ELR (cell line): ENCODE measurements around the gene COL4A6.

Experiments
- DNase-seq: peaks from one replicate; pipeline ENCODE4 v3.0.0-alpha.2; 2015; ENCODE audit warnings: low read depth

The COL4A6 gene

GRCh38 chrX:108331126-108331909 is 106.9 kb downstream of the COL4A6 start:
- DNase-seq: no peak

DNA sequence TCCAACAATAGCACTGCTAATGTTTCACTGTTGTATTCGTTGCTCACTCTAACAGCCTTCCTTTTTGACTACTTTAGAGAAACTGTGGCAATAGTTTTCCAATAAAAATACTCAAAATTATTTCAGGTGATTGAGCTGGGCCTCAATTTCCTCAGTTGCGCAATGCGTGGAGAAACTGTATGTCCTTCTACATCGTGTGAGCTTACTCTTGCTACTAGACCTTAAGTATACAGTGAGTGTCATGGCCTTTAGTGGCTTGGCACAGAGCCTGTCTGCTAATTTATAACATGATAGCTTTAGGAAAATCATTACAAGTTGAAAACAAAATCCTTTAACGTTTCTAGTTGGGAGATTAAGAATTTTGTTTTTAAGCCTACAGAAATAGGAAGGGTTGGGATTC is 114.5 kb downstream of the COL4A6 start:
- DNase-seq: no peak

- no peak for DNase-seq
These were observed 116.0 kb downstream of the COL4A6 start for GRCh38 chrX:108322234-108322633.

- DNase-seq: no peak
These were observed 121.8 kb downstream of the COL4A6 start for GRCh38 chrX:108316456-108316855.

- peak; percentile 87 for DNase-seq
These were observed 124.6 kb downstream of the COL4A6 start for GRCh38 chrX:108313669-108314068.

GRCh38 chrX:108312957-108313356 is 125.3 kb downstream of the COL4A6 start:
- peak; percentile 68 for DNase-seq

DNA sequence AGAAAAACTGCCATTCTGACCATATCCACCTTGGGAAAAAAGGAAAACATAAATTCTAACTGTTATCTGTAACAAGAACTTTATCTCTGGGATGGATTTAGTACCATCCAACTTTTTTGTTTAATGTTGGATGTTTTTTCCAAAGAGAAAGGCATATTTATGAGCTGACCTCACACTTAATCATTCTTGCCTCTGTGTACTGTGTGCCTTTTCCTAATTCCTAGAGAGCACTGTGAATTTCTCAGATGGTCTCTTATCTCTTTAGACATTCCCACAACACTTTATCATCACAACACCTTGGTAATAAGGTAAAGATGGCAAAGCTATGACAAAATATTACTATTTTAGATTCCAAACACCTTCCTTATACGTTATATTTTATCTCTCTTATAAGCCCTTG is 126.2 kb downstream of the COL4A6 start:
- DNase-seq: peak; percentile 62

- DNase-seq: no peak
These were observed 127.7 kb downstream of the COL4A6 start for GRCh38 chrX:108310506-108310905.

GRCh38 chrX:108309144-108309543 is 129.1 kb downstream of the COL4A6 start:
- DNase-seq: peak; percentile 87

GRCh38 chrX:108307132-108308085 is 130.8 kb downstream of the COL4A6 start:
- DNase-seq: no peak

GRCh38 chrX:108306086-108306485 is 132.1 kb downstream of the COL4A6 start:
- DNase-seq: no peak

GRCh38 chrX:108304757-108305156 is 133.5 kb downstream of the COL4A6 start:
- DNase-seq: no peak

GRCh38 chrX:108304210-108304609 is 134.0 kb downstream of the COL4A6 start:
- DNase-seq: peak; percentile 18

DNA sequence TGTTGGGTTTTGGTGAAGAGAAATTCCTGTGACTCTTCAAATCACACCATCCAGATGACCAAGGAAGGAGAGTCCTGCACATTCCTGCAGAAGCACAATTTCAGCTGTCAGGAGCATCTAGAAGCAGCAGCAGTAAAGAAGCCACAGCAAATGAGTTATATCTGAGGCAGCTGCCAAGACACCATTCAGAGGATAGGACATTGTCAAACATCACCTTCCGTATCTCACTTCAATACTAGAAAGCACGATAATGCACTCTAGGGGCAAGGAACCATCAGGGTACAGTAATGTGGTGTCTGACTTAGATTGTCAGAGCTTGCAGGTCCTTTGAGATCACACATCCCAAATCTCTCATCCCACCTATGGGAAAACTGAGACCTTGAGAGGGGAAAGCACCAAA is 134.5 kb downstream of the COL4A6 start:
- no peak for DNase-seq

- no peak for DNase-seq
These were observed 138.5 kb downstream of the COL4A6 start for GRCh38 chrX:108299704-108300103.

DNA sequence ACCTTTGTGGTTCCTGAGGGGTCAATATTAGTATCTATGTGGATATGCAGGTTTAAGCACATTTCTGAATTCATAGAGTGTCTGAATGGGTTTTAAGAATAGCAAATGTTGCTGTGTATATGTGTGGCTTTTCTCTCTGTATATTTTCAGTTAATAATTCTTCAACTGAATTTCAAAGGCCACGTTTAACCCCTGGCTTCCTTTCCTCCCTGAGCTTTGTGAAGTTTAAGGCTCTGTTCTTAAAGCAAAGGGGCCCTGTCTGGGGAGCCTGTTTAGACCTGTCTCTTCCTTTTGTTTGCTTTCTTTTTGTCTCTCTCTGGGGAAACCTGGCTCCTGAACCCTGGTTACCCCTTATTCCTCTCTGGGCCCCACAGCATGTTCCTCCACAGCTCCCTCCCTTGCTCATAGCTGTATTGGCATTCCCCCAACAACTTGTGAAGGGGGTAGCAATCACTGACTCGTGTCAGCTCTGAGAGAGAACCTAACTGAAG is 139.1 kb downstream of the COL4A6 start:
- DNase-seq: peak; percentile 27

GRCh38 chrX:108298165-108298602 is 140.0 kb downstream of the COL4A6 start:
- no peak for DNase-seq

DNA sequence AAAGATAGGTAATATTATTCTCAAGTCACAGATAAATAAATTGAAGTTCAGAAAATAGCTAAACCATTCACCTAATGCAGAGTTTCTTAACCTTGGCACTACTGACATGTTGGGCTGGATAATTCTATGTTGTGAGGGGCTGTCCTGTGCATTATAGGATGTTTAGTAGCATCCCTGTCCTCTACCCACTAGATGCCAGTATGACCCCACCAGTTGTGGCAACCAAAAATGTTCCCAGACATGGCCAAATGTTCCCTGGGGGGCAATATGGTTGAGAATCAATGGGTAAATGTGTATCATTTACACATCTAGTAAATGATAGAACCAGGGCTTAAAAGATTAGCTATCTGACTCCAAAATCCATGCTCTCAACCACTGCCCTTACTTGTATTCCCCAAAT is 140.9 kb downstream of the COL4A6 start:
- DNase-seq: peak; percentile 22

DNA sequence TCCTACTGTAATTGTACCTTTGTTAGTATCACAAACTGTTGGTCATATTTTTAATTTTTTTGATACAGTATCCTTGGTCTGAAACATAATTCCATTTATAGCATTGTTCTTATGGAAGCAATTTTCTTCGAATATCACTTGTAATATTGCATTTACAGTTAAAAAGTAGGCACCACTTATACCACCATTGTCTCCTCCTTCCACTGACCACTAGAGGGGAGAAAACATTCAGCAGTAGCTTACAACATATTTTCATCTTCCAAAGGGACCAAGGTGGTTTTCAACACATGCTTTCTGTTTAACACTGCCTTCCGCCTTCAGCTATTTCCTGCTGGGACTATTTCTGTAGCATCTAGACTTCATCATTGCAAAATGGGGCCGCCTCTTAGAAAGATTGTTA is 146.2 kb downstream of the COL4A6 start:
- no peak for DNase-seq

- DNase-seq: no peak
These were observed 152.3 kb downstream of the COL4A6 start for GRCh38 chrX:108285918-108286317.

DNA sequence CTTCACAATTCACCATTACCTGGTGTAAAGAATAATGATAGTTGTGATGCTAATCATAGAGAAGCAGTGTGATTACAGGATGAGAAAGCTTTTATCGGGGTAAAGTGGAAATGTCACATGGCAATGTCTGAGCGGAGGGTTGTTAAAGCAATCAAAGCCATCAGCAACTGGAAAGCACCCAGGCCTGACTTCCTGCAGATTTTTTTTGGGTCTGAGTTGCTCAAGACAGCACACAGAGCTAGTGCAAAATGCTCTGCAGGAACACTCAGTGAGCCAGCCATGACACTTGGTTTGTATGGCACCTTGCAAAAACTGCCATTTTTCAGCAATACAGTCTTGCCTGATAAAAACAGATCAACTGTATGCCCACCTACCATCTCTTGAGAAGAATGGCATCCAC is 152.9 kb downstream of the COL4A6 start:
- no peak for DNase-seq

DNA sequence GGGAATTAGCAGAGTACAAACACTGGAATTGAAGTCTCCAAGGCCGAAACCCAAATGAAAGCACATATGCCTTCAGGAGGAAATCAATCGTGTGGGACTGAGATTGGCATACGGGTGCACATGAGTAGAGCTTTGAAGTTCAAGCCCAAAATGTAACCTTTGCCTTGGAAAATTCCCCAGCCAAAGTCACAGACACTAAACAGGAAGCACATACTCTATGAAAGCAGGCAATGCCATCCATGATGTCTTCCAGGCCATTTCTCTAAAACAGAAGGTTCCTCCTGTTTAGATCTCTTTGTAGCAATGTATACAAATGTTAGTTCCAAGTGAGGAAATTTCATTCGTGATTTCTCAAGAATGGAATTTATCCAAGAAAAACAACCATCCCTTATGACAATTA is 162.5 kb downstream of the COL4A6 start:
- no peak for DNase-seq

DNA sequence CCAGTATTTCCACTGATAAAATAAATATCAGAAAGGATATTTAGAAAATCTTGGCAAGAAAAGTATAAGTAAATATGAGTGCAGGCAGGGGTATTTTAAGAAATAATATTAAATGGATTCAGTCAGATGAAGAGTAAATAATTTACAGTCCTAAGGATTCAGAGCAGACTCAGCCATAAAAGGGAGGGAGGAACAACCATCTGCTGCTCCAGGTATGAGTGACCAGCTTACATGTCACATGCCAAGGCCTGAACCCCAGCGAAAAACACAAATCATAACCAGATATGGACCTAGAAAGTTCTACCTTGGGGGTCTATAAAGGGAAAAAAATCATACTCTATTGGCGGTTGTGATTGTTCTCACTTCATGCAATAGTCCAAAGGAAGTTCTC is 166.8 kb downstream of the COL4A6 start:
- no peak for DNase-seq
